HG03196 (cell line): ENCODE measurements around the gene NDUFAF7.
"Not testable (repeated sequence)": the region's sequence is repeated elsewhere in the genome, so short reads cannot be mapped to it uniquely, and the experiment has no call there.

Source experiments
- ATAC-seq: cut with Tn5 transposase; IDR thresholded peaks from one replicate; pipeline ENCODE4 v1.9.1; 2021; ENCODE audit not compliant: unreplicated experiment

NDUFAF7 gene

GRCh38 chr2:37211939-37212338, 19.5 kb upstream of the NDUFAF7 start:
- no peak for ATAC-seq

GRCh38 chr2:37215250-37215649, 16.2 kb upstream of the NDUFAF7 start:
- ATAC-seq: no peak

GRCh38 chr2:37219046-37219445, 12.4 kb upstream of the NDUFAF7 start:
- no peak for ATAC-seq

GRCh38 chr2:37223131-37223530, 8.3 kb upstream of the NDUFAF7 start:
- ATAC-seq: no peak

GRCh38 chr2:37224063-37224462, 7.4 kb upstream of the NDUFAF7 start:
- ATAC-seq: no peak

GRCh38 chr2:37225129-37225528, 6.3 kb upstream of the NDUFAF7 start:
- not testable (repeated sequence) for ATAC-seq

GRCh38 chr2:37226863-37227262, 4.6 kb upstream of the NDUFAF7 start:
- ATAC-seq: no peak

- ATAC-seq: no peak
These were observed 2.7 kb upstream of the NDUFAF7 start for GRCh38 chr2:37228788-37229187.

GRCh38 chr2:37230581-37230980, 877 bp upstream of the NDUFAF7 start:
- no peak for ATAC-seq

GRCh38 chr2:37232131-37232933, 874 bp downstream of the NDUFAF7 start:
- peak; percentile 3 for ATAC-seq

GRCh38 chr2:37243435-37243834, 12.0 kb downstream of the NDUFAF7 start:
- ATAC-seq: no peak

GRCh38 chr2:37244017-37244416, 12.6 kb downstream of the NDUFAF7 start:
- peak; percentile 89 for ATAC-seq

GRCh38 chr2:37244755-37245154, 13.3 kb downstream of the NDUFAF7 start:
- ATAC-seq: no peak

- ATAC-seq: no peak
These were observed 14.7 kb downstream of the NDUFAF7 start for GRCh38 chr2:37246205-37246604.

- no peak for ATAC-seq
These were observed 19.6 kb downstream of the NDUFAF7 start for GRCh38 chr2:37250869-37251740.

- ATAC-seq: no peak
These were observed 31.1 kb downstream of the NDUFAF7 start for GRCh38 chr2:37262522-37262921.

- no peak for ATAC-seq
These were observed 32.4 kb downstream of the NDUFAF7 start for GRCh38 chr2:37263839-37264238.

- no peak for ATAC-seq
These were observed 36.2 kb downstream of the NDUFAF7 start for GRCh38 chr2:37267685-37268084.

- ATAC-seq: no peak
These were observed 36.7 kb downstream of the NDUFAF7 start for GRCh38 chr2:37268111-37268510.

GRCh38 chr2:37271376-37272067, 40.1 kb downstream of the NDUFAF7 start:
- no peak for ATAC-seq

- no peak for ATAC-seq
These were observed 43.0 kb downstream of the NDUFAF7 start for GRCh38 chr2:37274359-37274965.
